ENCODE measurements around the gene EXD3.

Gene EXD3

GRCh38 chr9:137319739-137320551 lies 103.0 kb downstream of the EXD3 start:
- no peak for TF ChIP-seq CTCF (IDR thresholded peaks at IDR 0.05; ENCODE audit: low read depth, low read length)

GRCh38 chr9:137319011-137319738 lies 103.8 kb downstream of the EXD3 start:
- peak; percentile 56 for TF ChIP-seq CTCF (IDR thresholded peaks at IDR 0.05; ENCODE audit: low read depth, low read length)
- peak; percentile 15 for DNase-seq (ENCODE audit: extremely low read depth, low read depth)

More at GRCh38 chr9:137319739-137320551, 103.0 kb downstream of the EXD3 start:
- no peak for DNase-seq (ENCODE audit: extremely low read depth, low read depth)

GRCh38 chr9:137318602-137319001 lies 104.4 kb downstream of the EXD3 start:
- TF ChIP-seq CTCF (IDR thresholded peaks at IDR 0.05; ENCODE audit: low read depth, low read length), result no peak
- DNase-seq (ENCODE audit: extremely low read depth, low read depth), result no peak

DNA sequence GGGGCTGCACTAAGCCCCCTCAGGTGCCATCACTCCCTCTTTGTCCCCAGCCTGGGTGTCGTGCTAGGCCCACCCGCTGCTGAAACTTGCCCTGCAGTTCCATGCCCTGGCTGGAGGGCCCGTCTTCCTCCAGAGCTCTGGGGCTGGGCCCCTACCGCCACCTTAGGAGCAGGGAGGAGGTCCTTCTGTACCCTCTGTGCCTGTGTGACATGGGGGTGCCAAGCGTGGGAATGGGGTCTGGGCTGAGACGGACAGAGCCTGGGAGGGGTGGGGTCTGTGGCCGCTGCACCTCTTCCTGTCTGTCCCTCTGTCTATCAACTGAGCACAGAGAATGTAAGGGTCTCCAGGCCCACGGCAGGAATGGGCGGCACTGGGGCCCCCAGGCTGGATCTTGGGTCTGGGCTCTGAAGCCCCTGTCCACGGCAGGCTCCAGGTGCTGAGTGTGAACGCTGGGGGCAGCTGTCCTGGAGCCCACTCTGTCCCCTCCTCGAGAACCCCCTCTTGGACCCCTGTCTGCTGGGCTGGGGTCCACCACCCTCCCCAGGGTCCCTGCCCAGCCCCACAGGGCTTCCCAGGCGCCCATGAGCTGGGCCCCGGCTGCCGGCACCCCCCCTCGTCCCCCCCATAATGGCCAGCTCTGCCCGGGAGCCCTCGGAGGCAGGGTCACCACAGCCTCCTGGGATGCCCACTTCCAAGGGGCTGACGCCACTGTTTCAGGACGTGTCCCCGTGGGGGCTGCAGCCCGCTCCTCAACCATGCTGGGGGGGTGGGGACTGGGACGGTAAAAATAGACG lies 105.0 kb downstream of the EXD3 start:
- DNase-seq (ENCODE audit: extremely low read depth, low read depth), result no peak
- no peak for TF ChIP-seq CTCF (IDR thresholded peaks at IDR 0.05; ENCODE audit: low read depth, low read length)

DNA sequence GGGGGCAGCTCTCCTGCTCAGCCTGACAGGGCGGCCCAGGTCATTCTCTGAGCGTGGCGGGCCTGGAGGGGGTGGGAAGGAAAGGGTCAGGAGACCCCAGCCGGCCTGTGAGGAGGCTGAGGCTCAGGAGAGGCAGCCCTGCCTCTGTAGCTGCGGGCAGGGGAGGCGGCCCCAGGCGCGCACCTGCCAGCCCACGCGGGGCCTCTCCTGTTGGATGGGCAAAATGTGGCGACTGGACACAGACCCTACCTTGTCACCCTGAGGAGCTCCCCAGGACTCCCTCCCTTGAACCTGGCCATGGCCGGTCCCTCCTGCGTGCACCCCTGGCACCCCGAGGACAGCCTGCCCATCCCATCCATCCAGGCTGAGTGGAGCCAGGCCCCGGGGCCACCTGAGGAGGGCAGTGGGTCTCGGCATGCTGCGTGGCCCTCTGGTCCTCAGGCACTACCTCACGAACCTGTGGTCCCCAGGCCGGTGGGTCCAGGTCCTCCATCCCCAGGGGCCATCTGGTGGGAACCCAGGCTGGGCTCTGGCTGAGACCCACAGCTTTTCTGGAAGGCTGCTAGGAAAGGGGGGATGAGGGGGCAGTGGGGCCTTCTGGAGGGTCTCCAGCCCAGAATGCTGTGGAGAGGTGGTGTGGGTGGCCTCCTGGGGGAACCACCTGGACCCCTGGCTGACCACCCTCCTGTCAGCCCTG lies 105.8 kb downstream of the EXD3 start:
- no peak for DNase-seq (ENCODE audit: extremely low read depth, low read depth)
- no peak for TF ChIP-seq CTCF (IDR thresholded peaks at IDR 0.05; ENCODE audit: low read depth, low read length)

DNA sequence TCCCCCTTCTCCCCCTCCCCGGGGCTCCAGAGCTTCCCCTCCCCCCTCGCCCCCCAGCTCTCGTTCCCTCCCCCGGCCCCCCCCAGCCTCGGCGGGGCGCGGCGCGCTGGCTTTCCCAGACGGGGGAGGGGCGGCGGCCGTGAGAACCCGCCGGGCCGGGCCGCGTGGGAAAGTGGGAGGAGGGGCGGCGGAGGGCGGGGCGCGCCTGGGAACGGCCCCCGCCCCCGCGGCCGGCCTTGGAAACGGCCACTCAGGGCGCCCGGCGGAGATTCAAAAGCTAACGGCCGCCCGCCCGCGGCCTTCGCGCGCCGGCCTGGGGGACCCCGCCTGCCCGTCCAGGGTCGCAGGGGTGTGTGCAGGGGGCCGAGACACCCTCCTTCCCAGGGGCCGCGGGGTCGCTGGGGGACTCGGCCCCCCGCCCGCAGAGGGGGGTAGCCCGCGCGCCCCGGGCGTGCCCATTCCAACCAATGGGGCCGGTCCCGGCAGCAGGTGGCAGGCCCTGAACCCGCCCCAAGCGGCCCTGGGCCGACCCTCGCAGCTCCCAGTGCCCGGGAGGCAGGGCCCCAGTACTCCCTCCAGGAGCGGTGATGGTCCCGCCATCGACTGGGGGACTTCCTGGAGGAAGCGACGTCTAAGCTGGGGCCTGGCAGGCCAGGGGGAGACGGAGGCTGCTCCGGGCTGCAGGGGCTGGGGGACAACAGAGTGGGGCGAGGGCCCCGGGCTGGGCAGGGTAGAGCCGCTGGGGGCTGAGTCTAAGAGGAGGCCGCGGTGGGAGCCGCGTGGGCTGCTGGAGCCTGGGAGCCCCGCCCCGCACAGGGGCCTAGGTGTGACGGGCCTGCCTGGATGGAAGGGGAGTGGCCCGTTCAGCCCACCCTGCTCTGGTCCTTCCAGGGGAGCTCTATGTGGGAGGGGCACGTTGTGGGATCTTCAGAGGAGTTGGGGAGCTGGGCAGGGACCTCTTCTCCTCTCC lies 106.7 kb downstream of the EXD3 start:
- DNase-seq (ENCODE audit: extremely low read depth, low read depth), result no peak
- TF ChIP-seq CTCF (IDR thresholded peaks at IDR 0.05; ENCODE audit: low read depth, low read length), result no peak
